Activated T-helper 2 cell treated with anti-CD3 and anti-CD28 coated beads, Interferon-gamma antibody, Interleukin-2, Interleukin-4, amounts not matched to agents 10 μg/mL and 5 μg/mL and 100 μg/mL, durations not matched to agents 14 hours and 24 hours and 36 hours (primary cell): ENCODE data around the gene AAMP. TPM values are rescaled to one million over a fixed set of nuclear protein-coding genes. Genes with fewer than 3 reads are reported as not detected.

Experiments
- DNase-seq: peaks from one replicate; pipeline ENCODE4 v3.0.0; 2021; ENCODE audit warnings: low spot score
- H3K27ac Mint-ChIP-seq: one replicate; pipeline ENCODE4 v1.8.0; 2021; ENCODE audit warnings: mixed read lengths
- H3K27me3 Mint-ChIP-seq: one replicate; pipeline ENCODE4 v1.8.0; 2021; ENCODE audit warnings: low read depth, mixed read lengths
- H3K36me3 Mint-ChIP-seq: one replicate; pipeline ENCODE4 v1.8.0; 2021; ENCODE audit warnings: low read depth, mixed read lengths
- H3K4me1 Mint-ChIP-seq: one replicate; pipeline ENCODE4 v1.8.0; 2021; ENCODE audit warnings: low read depth, mixed read lengths
- H3K4me3 Mint-ChIP-seq: one replicate; pipeline ENCODE4 v1.8.0; 2021; ENCODE audit warnings: low read depth, mild to moderate bottlenecking, moderate library complexity, mixed read lengths
- H3K9me3 Mint-ChIP-seq: one replicate; pipeline ENCODE4 v1.8.0; 2021; ENCODE audit warnings: mixed read lengths
- intact Hi-C: fragments of 100-400 bp; cut with micrococcal nuclease; formaldehyde crosslinking; loops from one replicate; pipeline ENCODE4 v1.15.1; 2023
- total RNA-seq: library from RNA; stranded (reverse); gene quantifications from 2 replicates; pipeline ENCODE4 v1.2.3, GENCODE V29; 2022

Gene AAMP
- total RNA-seq, 1 donor from 2014 or later = 82.4 TPM

DNA sequence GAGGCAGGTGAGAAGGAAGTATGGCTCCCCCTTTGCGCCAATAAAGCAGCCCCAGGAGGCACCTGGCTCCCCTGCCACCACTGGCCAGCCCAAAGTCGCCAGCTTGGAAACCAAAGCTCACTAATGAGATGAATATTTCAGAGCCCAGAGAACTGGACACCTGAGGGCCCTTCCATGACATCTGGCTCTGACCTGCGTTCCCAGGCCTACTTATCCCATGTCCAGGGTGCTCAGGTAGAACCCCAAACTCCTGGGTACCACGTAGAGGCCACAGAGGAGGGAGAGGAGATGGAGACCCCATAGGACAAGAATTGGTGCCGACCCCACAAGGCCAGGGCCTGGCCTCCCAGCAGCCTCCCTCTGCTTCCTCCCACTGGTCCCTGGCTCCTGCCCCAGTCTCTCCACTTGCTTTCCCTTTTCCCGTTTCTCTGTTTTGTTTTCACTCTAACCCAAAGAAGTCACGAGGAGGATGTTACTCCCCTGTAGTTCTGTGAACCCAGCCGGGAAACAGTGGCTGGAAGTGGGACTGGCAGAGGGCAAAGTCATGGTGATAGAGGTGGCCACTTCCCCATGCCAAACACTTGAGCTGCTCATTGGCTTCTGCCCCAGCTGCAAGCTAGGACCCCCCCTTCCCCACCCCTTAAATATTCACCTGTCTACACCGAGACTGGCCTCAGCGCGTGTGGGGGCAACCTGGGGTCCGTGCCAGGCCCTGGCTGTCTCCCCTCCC is 21.5 kb upstream of the AAMP start:
- H3K4me1 Mint-ChIP-seq = peaks cover 58% of the 10 kb centered on the region
- no peak for DNase-seq
- H3K27me3 Mint-ChIP-seq = no peaks in the 10 kb centered on the region
- H3K9me3 Mint-ChIP-seq = no peaks in the 10 kb centered on the region
- intact Hi-C loops = loop anchor here (5.0 kb wide), 1 partner anchor 76 kb away; no protein-coding TSS in a partner anchor
- H3K27ac Mint-ChIP-seq = peak overlapping the region; percentile 93
- peak overlapping the region; percentile 87 for H3K4me3 Mint-ChIP-seq
- H3K36me3 Mint-ChIP-seq = peaks cover 20% of the 10 kb centered on the region

DNA sequence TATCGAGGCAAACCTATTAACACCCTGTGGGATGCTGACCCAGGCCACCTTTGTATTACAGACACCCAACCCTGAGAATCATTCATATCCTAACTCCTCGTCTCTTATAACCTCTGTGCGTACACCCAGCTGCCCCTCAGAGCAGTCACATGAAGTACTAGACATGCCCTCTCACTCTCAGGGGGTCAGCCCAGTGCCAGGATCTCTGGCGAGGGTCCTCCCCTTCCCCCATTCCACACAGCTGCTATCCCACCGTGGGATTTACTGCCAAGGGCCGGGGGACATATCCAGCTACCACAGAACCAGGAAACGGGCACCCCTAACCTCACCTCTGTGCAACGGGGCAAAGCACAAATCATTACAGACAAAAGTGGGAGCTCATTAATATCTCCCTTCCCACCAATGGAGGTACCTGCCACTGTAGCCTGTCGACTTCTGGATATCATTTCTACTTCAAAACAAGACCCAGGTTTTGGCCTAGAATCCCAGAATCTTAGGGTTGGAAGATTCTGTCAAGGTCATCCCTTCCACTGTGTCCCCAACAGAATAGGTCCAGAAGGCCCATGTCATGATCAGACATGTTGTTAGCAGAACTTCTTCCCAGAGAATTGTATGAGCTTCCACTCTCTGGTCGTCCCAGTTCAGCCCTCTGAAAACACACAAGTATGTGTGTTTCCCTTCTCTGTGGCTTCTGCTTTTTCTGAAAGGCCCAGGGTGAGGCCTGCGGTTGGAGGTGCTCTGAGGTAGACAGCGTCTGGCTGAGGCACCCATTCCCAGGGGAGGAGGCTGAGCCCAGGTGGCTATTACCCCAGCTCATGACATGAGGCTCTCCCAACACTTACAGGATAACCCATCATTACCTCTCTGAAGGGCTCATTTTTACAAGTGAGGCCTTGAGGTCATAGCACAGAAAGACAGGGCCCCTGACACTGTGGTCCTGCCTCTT is 20.7 kb upstream of the AAMP start:
- H3K36me3 Mint-ChIP-seq = peaks cover 23% of the 10 kb centered on the region
- H3K27me3 Mint-ChIP-seq = no peaks in the 10 kb centered on the region
- peaks cover 65% of the 10 kb centered on the region for H3K4me1 Mint-ChIP-seq
- peak; percentile 42 for DNase-seq
- intact Hi-C loops = loop anchor here (1.0 to 5.0 kb wide), 2 partner anchors 11 to 77 kb away; no protein-coding TSS in a partner anchor
- no peaks in the 10 kb centered on the region for H3K9me3 Mint-ChIP-seq
- peak overlapping the region; percentile 87 for H3K4me3 Mint-ChIP-seq
- peak overlapping the region; percentile 93 for H3K27ac Mint-ChIP-seq

DNA sequence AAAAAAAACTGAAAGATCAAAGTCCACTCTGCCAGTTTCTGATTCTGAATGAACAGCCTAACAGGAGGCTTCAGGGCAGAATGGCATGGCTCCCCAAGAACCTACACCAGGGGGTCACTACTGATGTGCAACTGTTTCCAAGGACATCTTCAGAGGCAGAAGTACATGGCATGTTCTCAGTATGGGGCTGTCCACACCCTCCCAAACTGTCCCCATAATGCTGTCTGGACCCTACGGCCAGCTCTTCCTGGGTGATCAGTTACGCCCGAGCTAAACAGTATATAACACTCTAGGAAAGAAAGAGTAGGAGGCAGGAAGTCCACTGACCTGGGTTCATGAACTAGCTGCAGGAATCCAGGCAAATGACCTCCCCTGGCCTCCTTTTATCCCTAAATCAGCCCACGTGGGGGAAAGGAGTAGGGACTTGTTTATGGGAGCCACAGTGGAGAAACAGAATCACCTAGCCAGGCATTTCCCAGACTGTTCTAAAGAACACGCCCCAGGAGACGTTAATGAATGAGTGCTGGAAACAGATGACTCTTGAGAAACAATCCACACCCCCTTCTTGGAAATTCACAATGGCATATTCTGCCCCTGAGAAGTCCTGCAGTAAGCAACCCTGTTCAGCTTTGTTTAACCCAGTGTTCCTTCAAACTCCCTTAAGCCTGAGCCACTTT is 19.8 kb upstream of the AAMP start:
- peaks cover 69% of the 10 kb centered on the region for H3K4me1 Mint-ChIP-seq

DNA sequence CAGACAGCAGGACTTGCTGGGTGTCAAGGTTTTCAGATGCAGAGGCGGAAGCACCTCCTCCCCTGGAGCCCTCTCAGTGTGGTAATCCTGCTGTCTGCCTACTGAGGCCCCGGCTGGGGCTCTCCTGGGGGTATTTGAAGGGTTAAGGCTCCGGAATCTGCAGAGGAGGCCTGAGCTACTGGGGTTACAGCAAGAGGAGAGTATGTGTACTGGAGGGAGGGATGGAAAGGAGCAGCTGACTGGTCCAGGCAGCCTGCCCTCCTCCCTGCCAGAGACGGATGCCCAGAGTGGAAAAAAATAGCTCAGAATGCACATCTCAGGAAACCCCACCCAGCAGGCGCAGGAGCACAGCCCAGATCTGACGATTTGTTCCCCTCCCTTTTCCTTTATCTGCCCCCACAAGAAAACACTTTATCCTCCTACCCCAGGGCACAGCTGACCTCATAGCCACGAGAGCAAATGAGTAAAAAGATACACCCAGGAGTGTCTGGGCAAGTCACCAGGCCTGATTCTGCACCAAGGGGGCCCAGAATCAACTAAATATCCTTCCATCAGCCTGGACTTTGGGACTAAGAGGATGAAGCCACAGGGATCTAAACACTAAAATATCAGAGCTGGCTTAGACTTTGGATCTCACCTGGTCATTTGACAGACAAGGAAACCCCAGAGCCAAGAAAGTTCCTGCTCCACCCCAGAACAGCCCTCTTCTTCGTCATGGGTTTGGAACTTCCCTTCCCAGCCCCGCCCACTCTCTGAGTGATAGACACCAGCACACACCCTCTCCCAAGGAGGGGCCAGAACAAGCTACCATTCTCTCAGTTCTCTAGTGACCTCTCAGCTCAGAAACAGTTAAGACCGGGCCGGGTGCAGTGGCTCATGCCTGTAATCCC is 16.9 kb upstream of the AAMP start:
- H3K36me3 Mint-ChIP-seq = peaks cover 40% of the 10 kb centered on the region
- H3K4me3 Mint-ChIP-seq = peak overlapping the region; percentile 85
- intact Hi-C loops = loop anchor here (1.0 to 10.0 kb wide), 7 partner anchors 17 to 608 kb away; partner anchors contain the start of genes AAMP, BCS1L, CNOT9 and PNKD
- peaks cover 69% of the 10 kb centered on the region for H3K4me1 Mint-ChIP-seq
- no peaks in the 10 kb centered on the region for H3K9me3 Mint-ChIP-seq
- peak; percentile 82 for DNase-seq
- H3K27ac Mint-ChIP-seq = peak overlapping the region; percentile 98
- H3K27me3 Mint-ChIP-seq = no peaks in the 10 kb centered on the region

More for the DNA sequence above, 19.8 kb upstream of the AAMP start:
- intact Hi-C loops = loop anchor here (1.0 to 10.0 kb wide), 4 partner anchors 12 to 605 kb away; partner anchors contain the start of genes BCS1L and ZNF142
- DNase-seq = no peak
- H3K9me3 Mint-ChIP-seq = no peaks in the 10 kb centered on the region
- peak overlapping the region; percentile 93 for H3K27ac Mint-ChIP-seq
- H3K4me3 Mint-ChIP-seq = peak overlapping the region; percentile 87
- H3K27me3 Mint-ChIP-seq = no peaks in the 10 kb centered on the region
- peaks cover 29% of the 10 kb centered on the region for H3K36me3 Mint-ChIP-seq

DNA sequence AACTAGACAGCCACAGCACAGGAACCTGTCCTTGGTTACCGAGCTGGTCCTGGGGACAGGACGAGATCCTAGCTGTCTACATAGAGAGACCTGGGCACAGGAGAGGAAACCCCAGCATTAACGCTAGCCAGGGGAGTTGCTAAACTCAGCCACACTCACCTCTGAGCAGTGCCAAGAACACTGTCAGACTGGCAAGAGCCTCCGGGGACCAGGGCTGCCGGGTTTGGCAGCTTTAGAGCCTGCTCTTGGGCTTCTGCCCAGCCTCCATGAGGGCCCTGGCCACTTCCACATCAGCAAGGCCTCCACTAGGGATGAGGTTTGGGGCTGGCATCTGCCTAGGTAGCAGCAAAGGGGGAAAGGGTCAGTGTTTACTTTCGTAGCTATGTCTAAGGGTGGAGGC is 15.7 kb upstream of the AAMP start:
- intact Hi-C loops = loop anchor here (1.0 to 10.0 kb wide), 6 partner anchors 15 to 609 kb away; partner anchors contain the start of genes AAMP, BCS1L, CNOT9 and PNKD
- Mint-ChIP-seq H3K36me3 (peaks cover 46% of the 10 kb centered on the region), H3K9me3 (no peaks in the 10 kb centered on the region), H3K4me1 (peaks cover 60% of the 10 kb centered on the region), H3K4me3 (peak overlapping the region; percentile 85), H3K27me3 (no peaks in the 10 kb centered on the region), H3K27ac (peak overlapping the region; percentile 98)
- no peak for DNase-seq

DNA sequence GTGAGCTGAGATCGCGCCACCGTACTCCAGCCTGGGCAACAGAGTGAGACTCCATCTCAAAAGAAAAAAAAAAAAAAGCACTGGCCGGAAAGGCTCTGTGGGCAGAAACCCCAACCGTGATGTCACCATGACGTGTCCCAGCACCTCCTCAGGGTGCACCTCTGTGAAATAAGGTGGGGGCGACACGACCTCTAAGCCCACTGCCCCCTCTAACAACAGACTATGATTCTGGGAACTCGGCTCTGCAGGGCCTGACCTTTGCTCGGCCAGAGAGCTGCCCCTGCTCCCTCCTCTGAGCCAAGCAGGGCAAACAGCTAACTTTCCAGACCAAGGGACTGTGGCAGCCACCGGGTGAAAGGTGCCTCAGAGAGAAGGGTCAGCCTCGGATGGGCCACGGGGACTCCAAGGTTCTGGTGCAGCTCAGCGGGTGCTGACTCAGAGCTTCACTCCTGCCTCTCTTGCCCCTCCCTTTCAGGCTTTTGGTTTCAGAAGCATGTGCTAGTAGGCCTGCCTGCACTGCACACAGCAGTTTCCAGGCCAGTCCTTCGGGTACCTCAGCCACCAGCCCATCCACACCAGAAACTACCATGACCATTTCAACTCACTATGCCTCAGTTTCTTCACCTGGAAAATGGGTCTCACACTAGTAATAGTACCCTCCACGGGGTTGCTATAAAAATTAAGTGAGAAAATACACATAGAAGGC is 14.3 kb upstream of the AAMP start:
- intact Hi-C loops = loop anchor here (10.0 kb wide), 2 partner anchors 371 to 611 kb away; partner anchors contain the start of genes BCS1L and ZNF142
- Mint-ChIP-seq H3K4me1 (peaks cover 48% of the 10 kb centered on the region), H3K27ac (peak overlapping the region; percentile 98), H3K36me3 (peaks cover 48% of the 10 kb centered on the region), H3K27me3 (no peaks in the 10 kb centered on the region), H3K9me3 (no peaks in the 10 kb centered on the region), H3K4me3 (peak overlapping the region; percentile 30)
- DNase-seq = peak; percentile 54

DNA sequence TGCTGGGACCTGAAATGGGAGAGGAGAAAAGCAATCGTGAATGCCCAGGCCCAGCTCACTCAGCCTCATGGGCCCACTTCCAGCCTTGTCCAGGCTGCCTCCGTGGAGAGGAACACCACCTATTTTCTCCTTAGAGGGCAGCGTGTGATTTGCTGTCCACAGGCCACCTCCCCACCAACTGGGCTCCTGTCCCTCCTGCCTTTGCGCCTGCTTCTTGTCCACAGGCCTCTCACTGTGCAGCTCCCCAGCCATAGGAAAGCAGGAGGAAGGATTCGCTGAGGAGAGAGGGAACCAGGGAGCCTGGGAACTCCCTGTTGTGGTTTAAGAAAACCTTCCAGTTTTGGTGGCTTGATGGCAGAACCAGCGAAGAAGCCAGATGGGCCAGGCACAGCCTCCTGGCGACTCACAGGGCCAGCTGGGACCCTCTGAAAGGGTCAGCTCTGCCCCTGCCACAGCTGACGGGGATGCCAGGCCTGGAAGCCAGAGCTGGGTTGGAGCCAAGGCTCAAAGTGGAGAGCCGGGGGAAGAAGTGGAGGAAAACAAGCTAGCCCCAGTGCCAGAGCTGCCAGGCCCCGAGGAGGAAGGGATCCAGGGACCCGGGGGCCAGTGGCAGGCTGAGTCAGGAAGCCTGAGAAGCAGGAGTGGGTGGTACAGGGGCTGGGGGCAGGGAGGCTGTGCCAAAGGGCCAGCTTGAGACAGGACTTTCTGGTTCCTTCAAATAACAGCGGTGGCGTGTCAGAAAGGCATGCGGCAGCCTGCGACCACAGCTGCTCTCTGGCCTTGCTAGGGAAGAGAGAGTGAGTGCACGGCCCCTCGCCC is 12.4 kb upstream of the AAMP start:
- no peak overlapping the region for H3K4me3 Mint-ChIP-seq
- DNase-seq = no peak
- peak overlapping the region; percentile 55 for H3K27ac Mint-ChIP-seq
- H3K36me3 Mint-ChIP-seq = peaks cover 46% of the 10 kb centered on the region
- H3K27me3 Mint-ChIP-seq = no peaks in the 10 kb centered on the region
- intact Hi-C loops = loop anchor here (10.0 kb wide), 2 partner anchors 372 to 612 kb away; partner anchors contain the start of genes BCS1L and ZNF142
- no peaks in the 10 kb centered on the region for H3K9me3 Mint-ChIP-seq
- peaks cover 35% of the 10 kb centered on the region for H3K4me1 Mint-ChIP-seq

DNA sequence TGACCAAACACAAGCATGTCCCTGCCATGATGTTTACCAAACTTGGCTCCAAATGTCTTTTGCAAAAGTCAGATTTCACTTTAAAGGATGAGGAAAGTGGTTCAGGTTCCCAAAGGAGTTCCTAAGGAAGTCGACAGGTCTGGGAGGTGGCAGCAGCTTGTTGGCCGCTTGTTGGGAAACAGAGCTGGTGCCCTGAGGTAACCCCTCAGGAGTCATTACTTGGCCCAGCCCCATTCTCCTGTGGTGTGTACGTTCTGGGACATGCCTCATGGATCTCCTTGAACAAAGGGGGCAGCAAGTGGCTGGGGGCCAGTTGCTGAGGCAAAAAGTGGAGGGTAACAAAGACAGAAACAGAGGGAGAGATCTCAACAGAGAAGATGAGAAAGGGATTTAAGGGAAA is 11.5 kb upstream of the AAMP start:
- Mint-ChIP-seq H3K36me3 (peaks cover 53% of the 10 kb centered on the region), H3K27ac (no peak overlapping the region), H3K27me3 (no peaks in the 10 kb centered on the region), H3K9me3 (no peaks in the 10 kb centered on the region), H3K4me1 (peaks cover 26% of the 10 kb centered on the region), H3K4me3 (no peak overlapping the region)
- DNase-seq = no peak
- intact Hi-C loops = loop anchor here (10.0 kb wide), 2 partner anchors 373 to 613 kb away; partner anchors contain the start of genes BCS1L and ZNF142

DNA sequence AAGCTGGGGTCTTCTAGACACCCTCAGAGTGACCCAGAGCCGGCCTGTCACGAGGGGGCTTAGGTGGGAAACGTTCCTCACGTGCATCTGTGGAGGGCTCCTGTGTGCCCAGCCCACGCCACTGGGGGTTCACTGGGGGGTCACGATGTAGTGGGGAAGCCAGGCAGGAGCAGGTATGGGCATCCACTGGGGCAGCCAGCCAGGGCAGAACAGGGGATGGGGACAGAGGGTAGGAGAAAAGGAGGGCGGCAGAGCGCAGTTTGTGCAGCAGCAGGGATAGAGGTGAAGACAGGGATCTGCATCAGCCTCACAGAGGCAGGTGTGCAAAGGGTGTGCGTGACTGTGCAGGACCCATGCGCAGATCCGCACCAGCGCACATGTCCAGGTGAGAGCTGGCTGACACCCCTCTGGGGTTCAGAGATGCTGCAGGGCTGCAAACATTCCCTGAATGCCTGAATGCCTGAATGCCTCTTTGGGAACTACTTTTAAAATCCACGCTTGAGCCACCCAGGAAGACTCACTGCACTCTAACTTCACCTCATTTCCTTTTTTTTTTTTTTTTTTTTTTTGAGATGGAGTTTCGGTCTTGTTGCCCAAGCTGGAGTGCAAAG is 10.4 kb upstream of the AAMP start:
- Mint-ChIP-seq H3K27ac (no peak overlapping the region), H3K4me3 (no peak overlapping the region), H3K9me3 (no peaks in the 10 kb centered on the region), H3K4me1 (peaks cover 17% of the 10 kb centered on the region), H3K27me3 (no peaks in the 10 kb centered on the region), H3K36me3 (peaks cover 58% of the 10 kb centered on the region)
- intact Hi-C loops = loop anchor here (10.0 kb wide), 2 partner anchors 374 to 614 kb away; partner anchors contain the start of genes BCS1L and ZNF142
- DNase-seq = no peak
